Activated naive CD4-positive, alpha-beta T cell treated with anti-CD3 and anti-CD28 coated beads, Interleukin-2, amount 50 U/mL, for 72 hours (primary cell): Measurements from ENCODE around the gene TMEM132C. TPM values are rescaled to one million over a fixed set of nuclear protein-coding genes. Genes with fewer than 3 reads are reported as not detected.
"Not testable (repeated sequence)": the region's sequence is repeated elsewhere in the genome, so short reads cannot be mapped to it uniquely, and the experiment has no call there.

Source experiments
- ATAC-seq, 2 donors: fragments of 150-1000 bp; cut with Tn5 transposase; 2 replicates each; pipeline ENCODE4 v1.10.0; 2021; ENCODE audit warnings: mild to moderate bottlenecking in 2 of 2, moderate library complexity in 2 of 2
- DNase-seq, 2 donors: peaks; one replicate each; pipeline ENCODE4 v3.0.0; 2021 to 2022; ENCODE audit warnings: low spot score in 2 of 2
- H3K27ac Mint-ChIP-seq, 2 donors: one replicate each; pipeline ENCODE4 v1.8.0; 2022; ENCODE audit warnings: mild to moderate bottlenecking in 2 of 2, mixed read lengths in 2 of 2
- H3K36me3 Mint-ChIP-seq, 2 donors: one replicate each; pipeline ENCODE4 v1.8.0; 2022; ENCODE audit warnings: mixed read lengths in 2 of 2
- H3K9me3 Mint-ChIP-seq, 2 donors: one replicate each; pipeline ENCODE4 v1.8.0; 2022; ENCODE audit warnings: mixed read lengths in 2 of 2
- total RNA-seq, 2 donors: library from RNA; stranded (reverse); gene quantifications; one replicate each; pipeline ENCODE4 v1.2.3, GENCODE V29; 2022

Gene TMEM132C
- total RNA-seq, 2 donors from 2014 or later, result not detected

DNA sequence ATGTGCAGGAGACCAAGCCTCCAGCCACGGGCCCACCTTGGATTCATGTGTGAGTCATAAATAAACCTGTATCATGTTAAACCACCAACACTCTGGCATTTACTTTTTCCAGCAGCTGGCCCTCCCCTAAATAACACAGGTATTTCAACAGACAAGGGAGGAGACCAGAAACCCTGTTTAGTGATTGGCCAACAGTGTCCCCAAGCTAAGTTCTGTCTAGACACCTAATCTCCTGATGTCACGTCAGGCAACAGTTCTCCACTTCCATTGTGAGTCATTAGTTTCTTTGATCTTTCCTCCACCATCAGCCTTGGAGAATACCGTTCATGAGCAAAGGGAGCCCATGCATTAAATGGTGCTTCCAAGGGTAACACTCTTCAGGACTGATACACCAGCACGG lies 196.9 kb downstream of the TMEM132C start:
- H3K9me3 Mint-ChIP-seq, result peaks cover 17 to 21% of the 10 kb centered on the region in 2 donors
- no peak for DNase-seq
- H3K27ac Mint-ChIP-seq, result no peak overlapping the region
- no peaks in the 10 kb centered on the region for H3K36me3 Mint-ChIP-seq
- no peak for ATAC-seq

DNA sequence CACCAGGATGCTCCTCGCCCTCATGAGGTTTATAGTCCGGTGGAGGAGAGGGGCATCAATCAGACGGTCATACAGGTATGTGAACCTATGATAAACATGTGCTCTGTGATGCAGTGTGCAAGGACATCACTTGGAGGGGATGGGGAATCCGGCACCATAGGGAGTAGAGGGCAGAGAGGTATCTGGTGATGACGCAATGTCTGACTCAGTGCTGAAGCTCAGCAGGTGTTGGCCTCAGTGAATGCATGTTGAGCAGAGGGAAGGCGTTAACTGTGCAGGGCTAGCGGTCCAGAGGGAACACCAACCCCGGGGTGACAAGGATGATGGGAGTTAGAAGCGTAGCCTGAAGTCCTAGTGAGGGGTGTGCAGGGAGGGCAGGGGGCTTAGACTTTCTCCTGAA lies 200.9 kb downstream of the TMEM132C start:
- Mint-ChIP-seq H3K9me3 (peaks cover 16 to 20% of the 10 kb centered on the region in 2 donors), H3K27ac (no peak overlapping the region), H3K36me3 (peaks cover 0 to 2% of the 10 kb centered on the region in 2 donors)
- ATAC-seq (no peak), DNase-seq (no peak)

GRCh38 chr12:128468926-128469325 lies 202.0 kb downstream of the TMEM132C start:
- H3K36me3 Mint-ChIP-seq, result peaks cover 7 to 12% of the 10 kb centered on the region in 2 donors
- DNase-seq (no peak), ATAC-seq (no peak)
- H3K27ac Mint-ChIP-seq, result no peak overlapping the region
- peaks cover 25 to 29% of the 10 kb centered on the region in 2 donors for H3K9me3 Mint-ChIP-seq

GRCh38 chr12:128471491-128471890 lies 204.5 kb downstream of the TMEM132C start:
- peaks cover 8 to 15% of the 10 kb centered on the region in 2 donors for H3K36me3 Mint-ChIP-seq
- no peak for ATAC-seq
- no peak overlapping the region for H3K27ac Mint-ChIP-seq

GRCh38 chr12:128474916-128475315 lies 207.9 kb downstream of the TMEM132C start:
- DNase-seq, result no peak
- Mint-ChIP-seq H3K9me3 (peaks cover 14 to 17% of the 10 kb centered on the region in 2 donors), H3K27ac (no peak overlapping the region), H3K36me3 (peaks cover 8 to 15% of the 10 kb centered on the region in 2 donors)
- no peak for ATAC-seq

More at GRCh38 chr12:128471491-128471890, 204.5 kb downstream of the TMEM132C start:
- DNase-seq, result no peak
- H3K9me3 Mint-ChIP-seq, result peaks cover 18 to 21% of the 10 kb centered on the region in 2 donors

DNA sequence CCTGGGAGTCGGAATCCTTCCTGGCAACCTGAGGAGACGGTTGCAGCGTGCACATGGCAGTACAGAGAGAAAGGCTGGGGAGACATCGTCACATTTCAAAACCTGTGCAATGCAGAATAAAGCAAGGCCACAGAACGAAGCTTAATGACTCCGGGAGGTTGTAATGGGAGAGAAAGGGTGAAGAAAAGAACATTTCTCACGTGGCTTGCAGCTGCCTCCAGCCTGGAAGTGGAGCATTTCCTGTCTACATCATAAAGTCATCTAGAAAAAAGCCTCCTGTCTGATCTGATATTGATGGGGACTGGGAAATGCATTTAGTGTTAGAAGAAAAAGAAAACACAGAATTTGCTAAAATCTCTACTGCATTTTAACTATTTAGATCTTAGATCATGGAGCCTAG lies 209.3 kb downstream of the TMEM132C start:
- no peak for ATAC-seq
- no peak for DNase-seq
- H3K36me3 Mint-ChIP-seq, result peaks cover 8 to 15% of the 10 kb centered on the region in 2 donors
- no peak overlapping the region for H3K27ac Mint-ChIP-seq
- H3K9me3 Mint-ChIP-seq, result peaks cover 12 to 14% of the 10 kb centered on the region in 2 donors

- no peaks in the 10 kb centered on the region for H3K9me3 Mint-ChIP-seq
- no peak for DNase-seq
- no peaks in the 10 kb centered on the region for H3K36me3 Mint-ChIP-seq
- no peak overlapping the region for H3K27ac Mint-ChIP-seq
- ATAC-seq, result no peak
Observed at GRCh38 chr12:128483526-128484255, 216.7 kb downstream of the TMEM132C start.

DNA sequence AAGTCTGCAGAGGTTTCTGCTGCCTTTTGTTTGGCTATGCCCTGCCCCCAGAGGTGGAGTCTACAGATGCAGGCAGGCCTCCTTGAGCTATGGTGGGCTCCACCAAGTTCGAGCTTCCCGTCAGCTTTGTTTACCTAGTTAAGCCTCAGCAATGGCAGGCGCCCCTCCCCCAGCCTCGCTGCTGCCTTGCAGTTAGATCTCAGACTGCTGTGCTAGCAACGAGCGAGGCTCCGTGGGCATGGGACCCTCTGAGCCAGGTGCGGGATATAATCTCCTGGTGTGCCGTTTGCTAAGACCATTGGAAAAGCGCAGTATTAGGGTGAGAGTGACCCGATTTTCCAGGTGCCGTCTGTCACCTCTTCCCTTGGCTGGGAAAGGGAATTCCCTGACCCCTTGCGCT lies 230.4 kb downstream of the TMEM132C start:
- ATAC-seq, H3K27ac Mint-ChIP-seq, DNase-seq: not testable (repeated sequence)
- peaks cover 0 to 15% of the 10 kb centered on the region in 2 donors for H3K36me3 Mint-ChIP-seq
- H3K9me3 Mint-ChIP-seq, result peaks cover 14 to 15% of the 10 kb centered on the region in 2 donors

DNA sequence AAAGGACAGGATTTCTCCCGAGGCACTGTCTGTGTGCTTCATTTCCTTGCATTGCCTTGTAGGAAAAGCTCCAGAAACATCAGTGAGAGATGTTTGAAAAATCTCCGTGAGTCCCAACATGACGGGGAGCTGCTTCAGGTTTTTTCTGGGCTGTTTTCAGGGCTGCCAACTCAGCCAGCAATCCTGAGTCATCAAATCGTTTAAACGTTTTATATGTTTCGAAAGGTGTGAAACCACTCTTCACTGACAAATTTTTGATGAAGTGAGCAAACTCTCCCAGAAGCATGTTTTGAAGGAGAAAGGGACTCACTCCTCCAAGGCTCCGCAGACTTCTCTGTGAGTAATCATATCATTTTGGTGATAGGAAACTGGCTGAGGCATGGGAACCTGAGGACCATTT lies 240.5 kb downstream of the TMEM132C start:
- H3K9me3 Mint-ChIP-seq, result peaks cover 16 to 18% of the 10 kb centered on the region in 2 donors
- DNase-seq (no peak), ATAC-seq (no peak)
- peaks cover 6 to 28% of the 10 kb centered on the region in 2 donors for H3K36me3 Mint-ChIP-seq
- H3K27ac Mint-ChIP-seq, result no peak overlapping the region

- peaks cover 6 to 29% of the 10 kb centered on the region in 2 donors for H3K36me3 Mint-ChIP-seq
- H3K9me3 Mint-ChIP-seq, result peaks cover 9 to 21% of the 10 kb centered on the region in 2 donors
- ATAC-seq (no peak), DNase-seq (no peak)
- H3K27ac Mint-ChIP-seq, result no peak overlapping the region
Observed at GRCh38 chr12:128509170-128509569, 242.2 kb downstream of the TMEM132C start.

- no peak overlapping the region for H3K27ac Mint-ChIP-seq
- ATAC-seq, result no peak
- DNase-seq, result no peak
- H3K9me3 Mint-ChIP-seq, result peaks cover 9 to 21% of the 10 kb centered on the region in 2 donors
- H3K36me3 Mint-ChIP-seq, result peaks cover 6 to 28% of the 10 kb centered on the region in 2 donors
Observed at GRCh38 chr12:128510511-128510910, 243.5 kb downstream of the TMEM132C start.

DNA sequence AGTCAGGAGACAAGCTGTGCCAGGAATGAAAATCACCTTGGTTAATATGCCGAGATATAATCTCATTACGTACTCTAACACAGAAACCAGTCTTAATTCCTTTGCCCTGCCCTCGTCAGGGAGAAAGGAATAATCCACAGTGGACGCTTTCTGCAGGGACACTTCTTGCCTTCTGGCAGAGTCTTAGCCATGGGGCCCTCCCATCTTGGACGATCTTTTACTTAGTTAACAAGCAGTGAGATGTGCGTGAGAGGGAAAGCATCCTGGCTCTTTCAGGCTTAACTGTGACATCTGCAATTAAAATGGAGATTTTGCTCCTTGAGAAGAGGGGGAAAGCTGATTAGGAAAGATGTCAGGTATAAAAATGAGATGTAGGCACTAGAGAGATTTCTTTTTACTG lies 246.4 kb downstream of the TMEM132C start:
- no peak overlapping the region for H3K27ac Mint-ChIP-seq
- no peak for ATAC-seq
- peaks cover 9 to 21% of the 10 kb centered on the region in 2 donors for H3K9me3 Mint-ChIP-seq
- DNase-seq, result no peak
- H3K36me3 Mint-ChIP-seq, result peaks cover 6 to 28% of the 10 kb centered on the region in 2 donors

DNA sequence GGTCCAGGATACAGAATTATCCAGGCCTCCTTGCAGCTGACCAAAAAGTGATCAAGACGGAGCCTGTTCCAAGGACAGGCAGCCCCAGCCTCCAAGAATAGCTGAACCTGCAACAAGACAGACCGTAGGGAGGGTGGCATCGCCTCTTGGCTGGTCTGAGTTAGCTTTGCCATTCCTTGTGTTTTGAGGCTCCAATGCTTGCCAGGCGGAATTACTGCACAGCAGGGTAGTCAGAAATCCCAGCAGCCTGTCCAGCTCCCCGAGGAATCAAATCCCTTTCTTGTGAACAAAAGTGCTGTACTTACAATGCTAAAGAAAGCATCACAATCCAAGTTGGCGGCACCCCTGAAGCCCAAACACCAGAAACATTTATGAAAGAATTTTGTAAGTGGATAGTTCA lies 246.9 kb downstream of the TMEM132C start:
- H3K27ac Mint-ChIP-seq, result no peak overlapping the region
- H3K9me3 Mint-ChIP-seq, result peaks cover 5 to 17% of the 10 kb centered on the region in 2 donors
- ATAC-seq, result no peak
- H3K36me3 Mint-ChIP-seq, result peaks cover 2 to 25% of the 10 kb centered on the region in 2 donors
- DNase-seq, result no peak

DNA sequence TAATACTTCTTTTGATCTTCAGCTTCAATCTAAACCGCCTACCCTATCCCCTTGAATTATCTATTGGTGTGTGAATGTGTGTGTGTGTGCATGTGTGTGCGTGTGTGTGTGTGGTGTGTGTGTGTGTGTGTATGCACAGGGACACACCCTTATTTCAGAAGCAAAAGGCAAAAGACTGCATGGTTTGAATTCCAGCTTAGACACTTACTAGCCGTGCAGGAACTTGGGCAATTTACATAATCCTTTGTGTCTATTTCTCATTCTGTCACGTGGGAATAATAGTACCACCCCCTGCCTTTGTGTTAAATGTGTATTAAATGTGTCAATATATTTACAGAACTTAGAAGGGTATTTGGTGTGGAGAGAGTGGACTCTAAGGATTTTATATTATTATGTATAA lies 251.7 kb downstream of the TMEM132C start:
- Mint-ChIP-seq H3K9me3 (peaks cover 6 to 14% of the 10 kb centered on the region in 2 donors), H3K27ac (no peak overlapping the region), H3K36me3 (no peaks in the 10 kb centered on the region)
- no peak for ATAC-seq
- DNase-seq, result no peak

DNA sequence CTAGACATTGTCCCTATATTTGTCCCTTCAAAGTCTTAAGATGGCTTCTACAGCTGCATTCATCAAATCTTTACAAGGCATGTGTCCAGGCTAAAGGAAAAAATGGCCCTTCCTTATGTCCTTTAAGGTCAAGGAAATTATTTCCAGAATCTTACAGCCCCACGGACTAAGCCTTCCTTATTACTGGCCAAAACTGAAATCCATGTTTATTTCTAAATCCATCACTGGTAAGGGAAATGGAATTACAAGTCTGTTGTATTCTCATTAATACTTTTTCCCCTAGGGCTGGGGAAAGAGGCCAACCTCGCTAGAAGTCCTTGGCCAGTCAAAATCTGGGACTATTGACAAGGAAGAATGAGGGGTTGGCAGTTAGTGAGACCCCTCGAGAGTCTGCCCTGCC lies 252.5 kb downstream of the TMEM132C start:
- Mint-ChIP-seq H3K9me3 (peaks cover 6 to 14% of the 10 kb centered on the region in 2 donors), H3K27ac (no peak overlapping the region), H3K36me3 (no peaks in the 10 kb centered on the region)
- DNase-seq, result no peak
- no peak for ATAC-seq

GRCh38 chr12:128521981-128522380 lies 255.0 kb downstream of the TMEM132C start:
- peaks cover 21 to 25% of the 10 kb centered on the region in 2 donors for H3K9me3 Mint-ChIP-seq
- no peak for ATAC-seq

GRCh38 chr12:128524439-128524838 lies 257.5 kb downstream of the TMEM132C start:
- ATAC-seq (no peak), DNase-seq (no peak)
- peaks cover 0 to 6% of the 10 kb centered on the region in 2 donors for H3K36me3 Mint-ChIP-seq
- no peak overlapping the region for H3K27ac Mint-ChIP-seq
- H3K9me3 Mint-ChIP-seq, result peaks cover 21 to 25% of the 10 kb centered on the region in 2 donors

More at GRCh38 chr12:128521981-128522380, 255.0 kb downstream of the TMEM132C start:
- Mint-ChIP-seq H3K27ac (no peak overlapping the region), H3K36me3 (peaks cover 0 to 6% of the 10 kb centered on the region in 2 donors)
- DNase-seq, result no peak

DNA sequence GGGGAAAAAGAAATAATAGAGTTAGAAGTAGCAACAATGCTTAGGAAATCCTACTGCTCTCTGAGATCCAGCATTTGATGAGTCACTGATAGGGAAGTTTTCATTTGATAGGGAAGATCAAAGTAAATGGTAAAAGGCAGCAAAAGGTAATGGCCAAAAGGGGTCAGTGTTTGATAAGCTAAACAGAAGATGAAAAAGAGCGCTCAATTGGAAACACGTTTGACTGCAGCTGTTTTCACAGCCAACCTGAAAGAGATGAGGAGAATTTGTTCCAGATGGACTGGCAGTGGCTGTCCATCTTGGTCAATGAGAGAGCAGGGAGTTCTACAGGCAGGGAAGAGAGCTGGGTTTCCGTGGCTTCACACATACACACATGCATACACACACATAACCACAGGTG lies 264.2 kb downstream of the TMEM132C start:
- H3K27ac Mint-ChIP-seq, result no peak overlapping the region
- no peaks in the 10 kb centered on the region for H3K36me3 Mint-ChIP-seq
- peaks cover 5 to 17% of the 10 kb centered on the region in 2 donors for H3K9me3 Mint-ChIP-seq
- DNase-seq (no peak), ATAC-seq (no peak)
